DMS 273 (cell line): Measurements from ENCODE around the gene VIT.

Experiments used
- DNase-seq: peaks from one replicate; lab custom pipeline; 2025; ENCODE audit not compliant: unreplicated experiment; lab: John Stamatoyannopoulos, UW

The VIT gene

DNA sequence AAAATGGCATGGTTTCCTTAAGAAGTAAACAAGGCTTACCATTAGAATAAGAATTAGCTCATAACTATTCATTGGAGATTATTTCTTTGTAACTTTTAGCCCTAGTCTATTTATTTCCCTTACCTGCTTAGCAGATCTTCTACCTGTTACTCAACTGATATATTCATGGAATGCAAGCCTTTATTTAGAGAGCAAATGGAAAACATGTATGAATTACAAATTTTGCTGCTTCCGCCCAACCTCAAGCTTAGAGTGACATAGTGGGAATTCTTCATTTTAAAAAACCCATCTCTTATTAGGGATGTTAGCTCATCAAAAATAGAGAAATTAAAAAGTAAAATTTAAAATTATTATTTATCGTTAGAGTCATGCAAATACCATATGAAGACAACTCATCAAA, 158.9 kb downstream of the VIT start:
- DNase-seq, result no peak

DNA sequence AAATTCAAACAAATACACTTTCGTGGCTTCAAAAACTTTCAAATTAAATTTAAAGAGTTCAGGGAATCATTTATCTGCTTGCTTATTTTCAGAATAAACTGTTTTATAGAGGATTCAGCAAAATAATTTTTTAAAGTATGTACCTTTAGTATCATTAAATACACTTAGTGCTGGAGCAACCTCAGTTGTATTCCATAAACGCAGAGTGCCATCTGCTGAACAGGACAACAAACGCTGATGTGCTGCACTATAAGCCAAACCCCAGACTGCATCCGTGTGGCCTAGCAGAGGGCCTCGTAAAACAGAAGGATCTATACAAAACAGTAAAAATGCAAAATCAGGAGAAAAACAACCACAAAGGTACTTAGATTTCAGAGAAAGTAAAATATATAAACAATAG, 161.2 kb downstream of the VIT start:
- DNase-seq, result no peak

DNA sequence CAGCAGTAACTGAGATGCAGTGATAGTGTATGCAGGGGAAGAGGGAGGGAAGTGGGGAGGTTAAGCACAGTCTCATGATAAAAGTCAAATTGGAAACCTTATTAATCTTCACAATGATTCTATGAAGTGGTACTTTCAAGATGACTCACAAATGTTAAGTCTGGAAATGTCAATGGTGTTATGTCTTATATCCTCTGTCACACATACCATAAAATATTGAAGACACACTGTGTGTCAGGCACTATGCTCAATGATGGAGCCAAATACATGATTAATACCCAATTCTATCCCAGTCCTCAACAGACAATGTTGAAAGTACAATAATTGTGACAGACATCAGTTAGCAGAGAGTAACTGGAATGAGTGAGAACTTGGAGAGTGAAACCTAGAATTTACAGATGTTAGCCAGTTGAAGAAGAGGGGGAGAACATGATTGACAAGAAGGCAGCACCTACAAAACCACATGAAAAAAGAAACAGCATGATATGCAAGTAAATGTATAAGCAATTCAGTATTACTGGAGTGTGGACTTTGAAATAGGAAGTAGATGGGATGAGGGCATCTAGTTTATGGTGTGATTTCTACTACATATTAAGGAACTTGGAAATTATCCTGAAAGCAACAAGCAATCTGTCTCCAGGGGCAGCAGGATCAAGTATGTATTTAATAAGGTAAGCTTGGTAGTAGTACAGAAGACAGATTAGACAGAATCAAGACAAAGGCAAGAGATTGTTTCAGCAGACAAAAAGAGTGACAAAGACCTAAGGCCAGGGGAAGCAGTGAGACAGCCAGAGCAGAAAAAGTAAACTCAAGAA, 162.3 kb downstream of the VIT start:
- DNase-seq, result no peak

DNA sequence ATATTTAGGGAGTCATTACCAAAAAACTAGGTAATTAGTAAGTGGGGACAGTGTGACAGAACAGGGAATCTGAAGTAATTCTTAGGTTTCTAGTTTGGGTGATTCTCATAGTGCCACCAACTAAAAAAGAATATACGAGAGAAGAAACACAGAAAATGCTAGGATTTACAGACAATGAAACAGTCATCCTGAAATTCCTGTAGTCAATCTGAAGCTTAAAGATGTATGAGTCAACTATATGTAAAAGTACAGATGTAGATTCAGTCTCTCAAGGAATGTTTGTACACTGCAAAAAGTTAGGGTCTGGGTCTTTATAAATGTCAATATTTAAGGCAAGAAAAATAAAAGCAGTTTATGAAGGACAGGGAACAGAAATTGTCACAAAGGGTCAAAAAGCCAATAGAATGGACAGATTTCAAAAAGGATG, 162.9 kb downstream of the VIT start:
- no peak for DNase-seq

DNA sequence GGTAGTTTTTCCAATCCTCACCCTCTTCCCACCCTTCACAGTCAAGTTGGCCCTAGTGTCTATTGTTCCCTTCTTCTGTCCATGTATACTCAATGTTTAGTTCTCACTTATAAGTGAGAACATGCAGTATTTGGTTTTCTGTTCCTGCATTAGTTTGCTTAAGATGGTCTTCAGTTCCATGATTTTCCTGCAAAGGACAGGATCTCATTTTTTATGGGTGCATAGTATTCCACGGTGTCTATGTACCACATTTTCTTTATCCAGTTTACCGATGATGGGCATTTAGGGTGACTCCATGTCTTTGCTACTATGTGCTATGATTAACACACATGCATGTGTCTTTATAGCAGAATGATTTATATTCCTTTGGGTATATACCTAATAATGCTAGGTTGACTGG, 165.4 kb downstream of the VIT start:
- no peak for DNase-seq
